ENCODE results near the gene DNM3. TPM values are rescaled to one million over a fixed set of nuclear protein-coding genes. Genes with fewer than 3 reads are reported as not detected.
A peak's percentile ranks its signal among the peaks of the same experiment; 100 is the strongest.

Gene DNM3
- total RNA-seq, 2 experiments from 2014 or later: 1.7 to 2.2 TPM

GRCh38 chr1:171803045-171803444 is 38.3 kb upstream of the DNM3 start:
- DNase-seq: no peak
- H3K27me3 Mint-ChIP-seq: no peaks in the 10 kb centered on the region
- peaks cover 5% of the 10 kb centered on the region for H3K36me3 Mint-ChIP-seq
- CTCF ChIA-PET: interaction anchor here (1.4 to 6.9 kb wide), 6 partner anchors 8 to 180 kb away, joined by 3 to 94 read pairs (median 8); partner anchors contain the start of gene METTL13
- H3K27ac Mint-ChIP-seq: no peak overlapping the region
- H3K4me3 Mint-ChIP-seq: no peak overlapping the region
- H3K4me1 Mint-ChIP-seq: peaks cover 11% of the 10 kb centered on the region
- ATAC-seq: no peak
- no peaks in the 10 kb centered on the region for H3K9me3 Mint-ChIP-seq (ENCODE audit: low read depth)

- DNase-seq (no peak), ATAC-seq (no peak)
- Mint-ChIP-seq H3K4me3 (no peak overlapping the region), H3K36me3 (peaks cover 2% of the 10 kb centered on the region), H3K9me3 (ENCODE audit: low read depth) (no peaks in the 10 kb centered on the region), H3K27ac (no peak overlapping the region), H3K27me3 (no peaks in the 10 kb centered on the region), H3K4me1 (peaks cover 11% of the 10 kb centered on the region)
- CTCF ChIA-PET: interaction anchor here (1.5 to 6.9 kb wide), 4 partner anchors 17 to 179 kb away, joined by 5 to 94 read pairs (median 14); no protein-coding TSS in a partner anchor
Observed at GRCh38 chr1:171803461-171804022, 37.8 kb upstream of the DNM3 start.

- no peak overlapping the region for H3K27ac Mint-ChIP-seq
- ATAC-seq: peak; percentile 75
- peaks cover 11% of the 10 kb centered on the region for H3K4me1 Mint-ChIP-seq
- no peak for DNase-seq
- H3K9me3 Mint-ChIP-seq (ENCODE audit: low read depth): no peaks in the 10 kb centered on the region
- H3K36me3 Mint-ChIP-seq: no peaks in the 10 kb centered on the region
- no peaks in the 10 kb centered on the region for H3K27me3 Mint-ChIP-seq
- CTCF ChIA-PET: interaction anchor here (0.7 to 1.2 kb wide), 5 partner anchors 15 to 181 kb away, joined by 3 to 6 read pairs (median 4); no protein-coding TSS in a partner anchor
- H3K4me3 Mint-ChIP-seq: peak overlapping the region; percentile 12
Observed at GRCh38 chr1:171805395-171806115, 35.7 kb upstream of the DNM3 start.

GRCh38 chr1:171807556-171807955 is 33.7 kb upstream of the DNM3 start:
- CTCF ChIA-PET: no interaction called here
- H3K9me3 Mint-ChIP-seq (ENCODE audit: low read depth): no peaks in the 10 kb centered on the region
- no peaks in the 10 kb centered on the region for H3K36me3 Mint-ChIP-seq
- no peak for ATAC-seq
- H3K27ac Mint-ChIP-seq: no peak overlapping the region
- H3K4me3 Mint-ChIP-seq: no peak overlapping the region
- no peaks in the 10 kb centered on the region for H3K27me3 Mint-ChIP-seq
- peaks cover 11% of the 10 kb centered on the region for H3K4me1 Mint-ChIP-seq
- no peak for DNase-seq

- H3K9me3 Mint-ChIP-seq (ENCODE audit: low read depth): no peaks in the 10 kb centered on the region
- H3K27me3 Mint-ChIP-seq: no peaks in the 10 kb centered on the region
- H3K27ac Mint-ChIP-seq: no peak overlapping the region
- ATAC-seq (no peak), DNase-seq (no peak)
- H3K4me1 Mint-ChIP-seq: peaks cover 15% of the 10 kb centered on the region
- CTCF ChIA-PET: interaction anchor here (0.9 to 1.6 kb wide), 2 partner anchors 9 to 170 kb away, joined by 3 read pairs; no protein-coding TSS in a partner anchor
- no peak overlapping the region for H3K4me3 Mint-ChIP-seq
- H3K36me3 Mint-ChIP-seq: no peaks in the 10 kb centered on the region
Observed at GRCh38 chr1:171809834-171810233, 31.5 kb upstream of the DNM3 start.

- CTCF ChIA-PET: interaction anchor here (1.1 to 2.5 kb wide), 2 partner anchors 10 to 167 kb away, joined by 3 to 12 read pairs; no protein-coding TSS in a partner anchor
- no peak for ATAC-seq
- no peaks in the 10 kb centered on the region for H3K9me3 Mint-ChIP-seq (ENCODE audit: low read depth)
- H3K4me3 Mint-ChIP-seq: no peak overlapping the region
- H3K27me3 Mint-ChIP-seq: no peaks in the 10 kb centered on the region
- no peak overlapping the region for H3K27ac Mint-ChIP-seq
- DNase-seq: no peak
- no peaks in the 10 kb centered on the region for H3K36me3 Mint-ChIP-seq
- H3K4me1 Mint-ChIP-seq: peaks cover 6% of the 10 kb centered on the region
Observed at GRCh38 chr1:171811672-171812071, 29.6 kb upstream of the DNM3 start.

GRCh38 chr1:171814692-171815091 is 26.6 kb upstream of the DNM3 start:
- no peaks in the 10 kb centered on the region for H3K27me3 Mint-ChIP-seq
- no peak for DNase-seq
- CTCF ChIA-PET: no interaction called here

GRCh38 chr1:171816300-171816901 is 24.9 kb upstream of the DNM3 start:
- Mint-ChIP-seq H3K9me3 (ENCODE audit: low read depth) (no peaks in the 10 kb centered on the region), H3K36me3 (peaks cover 1% of the 10 kb centered on the region), H3K4me1 (peaks cover 21% of the 10 kb centered on the region), H3K27ac (no peak overlapping the region), H3K4me3 (no peak overlapping the region), H3K27me3 (no peaks in the 10 kb centered on the region)
- CTCF ChIA-PET: interaction anchor here (1.2 kb wide), 1 partner anchor 172 kb away, joined by 3 read pairs; no protein-coding TSS in a partner anchor
- DNase-seq: no peak
- ATAC-seq: no peak

More at GRCh38 chr1:171814692-171815091, 26.6 kb upstream of the DNM3 start:
- Mint-ChIP-seq H3K9me3 (ENCODE audit: low read depth) (no peaks in the 10 kb centered on the region), H3K4me1 (peaks cover 21% of the 10 kb centered on the region), H3K36me3 (no peaks in the 10 kb centered on the region), H3K27ac (no peak overlapping the region), H3K4me3 (no peak overlapping the region)
- no peak for ATAC-seq

- no peak overlapping the region for H3K4me3 Mint-ChIP-seq
- H3K36me3 Mint-ChIP-seq: peaks cover 1% of the 10 kb centered on the region
- CTCF ChIA-PET: interaction anchor here (0.6 to 1.2 kb wide), 2 partner anchors 163 to 173 kb away, joined by 3 to 4 read pairs; no protein-coding TSS in a partner anchor
- peaks cover 21% of the 10 kb centered on the region for H3K4me1 Mint-ChIP-seq
- peak overlapping the region; percentile 65 for H3K27ac Mint-ChIP-seq
- DNase-seq (peak; percentile 77), ATAC-seq (peak; percentile 97)
- H3K27me3 Mint-ChIP-seq: no peaks in the 10 kb centered on the region
- no peaks in the 10 kb centered on the region for H3K9me3 Mint-ChIP-seq (ENCODE audit: low read depth)
Observed at GRCh38 chr1:171817511-171818265, 23.6 kb upstream of the DNM3 start.

GRCh38 chr1:171819946-171820345 is 21.4 kb upstream of the DNM3 start:
- Mint-ChIP-seq H3K4me1 (peaks cover 17% of the 10 kb centered on the region), H3K36me3 (peaks cover 3% of the 10 kb centered on the region), H3K9me3 (ENCODE audit: low read depth) (peaks cover 2% of the 10 kb centered on the region), H3K27ac (no peak overlapping the region), H3K4me3 (no peak overlapping the region), H3K27me3 (no peaks in the 10 kb centered on the region)
- CTCF ChIA-PET: no interaction called here
- ATAC-seq: no peak
- no peak for DNase-seq

GRCh38 chr1:171826973-171827372 is 14.3 kb upstream of the DNM3 start:
- Mint-ChIP-seq H3K9me3 (ENCODE audit: low read depth) (peaks cover 24% of the 10 kb centered on the region), H3K36me3 (peaks cover 24% of the 10 kb centered on the region), H3K27me3 (no peaks in the 10 kb centered on the region), H3K27ac (no peak overlapping the region), H3K4me1 (no peaks in the 10 kb centered on the region), H3K4me3 (no peak overlapping the region)
- no peak for ATAC-seq
- CTCF ChIA-PET: no interaction called here
- no peak for DNase-seq

- H3K27me3 Mint-ChIP-seq: no peaks in the 10 kb centered on the region
- peaks cover 24% of the 10 kb centered on the region for H3K9me3 Mint-ChIP-seq (ENCODE audit: low read depth)
- no peaks in the 10 kb centered on the region for H3K4me1 Mint-ChIP-seq
- peaks cover 24% of the 10 kb centered on the region for H3K36me3 Mint-ChIP-seq
- no peak for ATAC-seq
- no peak overlapping the region for H3K27ac Mint-ChIP-seq
- DNase-seq: no peak
- CTCF ChIA-PET: no interaction called here
- no peak overlapping the region for H3K4me3 Mint-ChIP-seq
Observed at GRCh38 chr1:171828794-171829193, 12.5 kb upstream of the DNM3 start.

All from activated CD8-positive, alpha-beta memory T cell treated with anti-CD3 and anti-CD28 coated beads, Interleukin-2, amount 10 ng/mL, durations not matched to agents 7 days and 5 days (primary cell).